ENCODE measurements around the gene ANXA6. TPM values are rescaled to one million over a fixed set of nuclear protein-coding genes. Genes with fewer than 3 reads are reported as not detected.

Gene ANXA6
- total and polyA plus RNA-seq, 9 of the 15 experiments (the other 6 are each of a cell fraction or from before 2014, with no cell fraction given), result 0.70 to 13.2 (median 8.3) TPM

DNA sequence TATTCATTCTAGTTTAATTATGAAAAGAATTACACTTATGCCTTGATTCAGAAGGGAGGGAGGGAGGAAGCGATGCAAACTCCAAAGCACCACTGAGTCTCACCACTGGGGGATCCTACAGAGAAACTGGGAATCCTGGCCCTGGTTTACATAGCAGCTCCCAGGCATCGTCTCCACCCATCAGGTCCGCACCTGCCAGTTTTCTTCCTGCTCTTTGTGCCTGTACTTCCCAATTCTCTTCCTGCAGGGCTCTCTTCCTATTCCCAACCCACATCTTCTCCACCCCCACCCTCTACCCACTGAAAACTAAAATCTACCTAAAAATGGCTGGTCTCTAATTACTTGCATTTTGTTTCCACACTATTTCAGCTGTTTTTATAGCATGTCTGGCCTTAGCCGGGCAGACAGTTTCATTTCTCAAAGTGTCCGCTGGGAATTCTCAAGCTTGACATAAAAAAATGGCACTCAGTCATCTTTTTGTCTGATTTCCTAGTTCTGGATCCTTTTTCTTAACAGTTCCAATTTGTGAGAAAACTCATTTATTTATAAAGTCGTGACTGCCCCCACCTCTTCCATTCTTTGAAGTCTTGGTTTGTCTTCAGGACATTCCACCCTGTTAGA is 75.2 kb downstream of the ANXA6 start:
- 0 out of 2 replicates have a peak, but pooled peaks cover 4% of the 10 kb centered on the region for H4K20me1 ChIP-seq (replicated peaks; ENCODE audit: control insufficient read depth, insufficient read depth, low read length)
- 64% methylated on average over 6 of the region's 6 CpGs for WGBS (ENCODE audit: insufficient coverage, low coverage, missing lambda C conversion rate)
- no peak overlapping the region for H3K27ac ChIP-seq (ENCODE audit: extremely low read depth, low read depth, low read length)
- CTCF ChIA-PET (ENCODE audit: low intra/inter-chr PET ratio), result no interaction called here
- H3K27me3 ChIP-seq (ENCODE audit: control insufficient read depth in 2 of 2, insufficient read depth in 2 of 2, low read length in 2 of 2), result no peaks in the 10 kb centered on the region
- BruUV-seq (replicated peaks), result no TSS peak
- in situ Hi-C loops (cut with MboI), result no loop called here
- H3K79me2 ChIP-seq (ENCODE audit: control insufficient read depth, insufficient read depth, low read length), result peaks cover 47% of the 10 kb centered on the region
- no peaks in the 10 kb centered on the region for H3K9me3 ChIP-seq (replicated peaks; ENCODE audit: control insufficient read depth, insufficient read depth, low read depth, low read length)
- DNase-seq (ENCODE audit: extremely low read depth in 1 of 4, low spot score in 3 of 4) (peak; percentile 42 to 66 (median 60)), ATAC-seq (peak; percentile 20; the same call in 2 of the 3 replicates), FAIRE-seq (peak; percentile 26)
- intact Hi-C loops (cut with micrococcal nuclease), result loop anchor here (10.0 kb wide), 1 partner anchor 598 kb away; no protein-coding TSS in a partner anchor
- peaks cover 14% of the 10 kb centered on the region; the same call in 2 of the 3 replicates for H3K36me3 ChIP-seq (ENCODE audit: control insufficient read depth, insufficient read depth, low read length)
- H2AFZ ChIP-seq (ENCODE audit: low read depth, low read length), result no peak overlapping the region
- POLR2A ChIA-PET, result interaction anchor here (0.7 to 2.5 kb wide), 7 partner anchors 8 to 42 kb away, joined by 3 to 14 read pairs (median 4); no protein-coding TSS in a partner anchor
- peak overlapping the region in 1 of 2 experiments; percentile 96; a peak in 1 of 4 replicates for H3K9ac ChIP-seq (ENCODE audit: insufficient read depth in 1 of 2, low read depth in 2 of 2, low read length in 2 of 2)
- no peaks in the 10 kb centered on the region for H3K9me1 ChIP-seq (ENCODE audit: control insufficient read depth, insufficient read depth, low read length)
- peak overlapping the region; percentile 93 for H3K4me2 ChIP-seq (ENCODE audit: insufficient read depth, low read length)
- peaks cover 19 to 21% of the 10 kb centered on the region in 2 experiments; a peak in 4 of 5 replicates for H3K4me1 ChIP-seq (replicated peaks in 1 of 2; ENCODE audit: control insufficient read depth in 2 of 2, insufficient read depth in 2 of 2, low read length in 2 of 2)
- TF ChIP-seq, protein P1, sequence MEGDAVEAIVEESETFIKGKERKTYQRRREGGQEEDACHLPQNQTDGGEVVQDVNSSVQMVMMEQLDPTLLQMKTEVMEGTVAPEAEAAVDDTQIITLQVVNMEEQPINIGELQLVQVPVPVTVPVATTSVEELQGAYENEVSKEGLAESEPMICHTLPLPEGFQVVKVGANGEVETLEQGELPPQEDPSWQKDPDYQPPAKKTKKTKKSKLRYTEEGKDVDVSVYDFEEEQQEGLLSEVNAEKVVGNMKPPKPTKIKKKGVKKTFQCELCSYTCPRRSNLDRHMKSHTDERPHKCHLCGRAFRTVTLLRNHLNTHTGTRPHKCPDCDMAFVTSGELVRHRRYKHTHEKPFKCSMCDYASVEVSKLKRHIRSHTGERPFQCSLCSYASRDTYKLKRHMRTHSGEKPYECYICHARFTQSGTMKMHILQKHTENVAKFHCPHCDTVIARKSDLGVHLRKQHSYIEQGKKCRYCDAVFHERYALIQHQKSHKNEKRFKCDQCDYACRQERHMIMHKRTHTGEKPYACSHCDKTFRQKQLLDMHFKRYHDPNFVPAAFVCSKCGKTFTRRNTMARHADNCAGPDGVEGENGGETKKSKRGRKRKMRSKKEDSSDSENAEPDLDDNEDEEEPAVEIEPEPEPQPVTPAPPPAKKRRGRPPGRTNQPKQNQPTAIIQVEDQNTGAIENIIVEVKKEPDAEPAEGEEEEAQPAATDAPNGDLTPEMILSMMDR (IDR thresholded peaks at IDR 0.05 in 2 of 3, conservative IDR thresholded peaks at IDR 0.05 in 1 of 3; ENCODE audit: insufficient read depth in 2 of 3, low read depth in 1 of 3, low read length in 3 of 3), result peak; percentile 27 to 48 (median 29); a peak in 4 of 6 replicates
- TF ChIP-seq, protein P2, sequence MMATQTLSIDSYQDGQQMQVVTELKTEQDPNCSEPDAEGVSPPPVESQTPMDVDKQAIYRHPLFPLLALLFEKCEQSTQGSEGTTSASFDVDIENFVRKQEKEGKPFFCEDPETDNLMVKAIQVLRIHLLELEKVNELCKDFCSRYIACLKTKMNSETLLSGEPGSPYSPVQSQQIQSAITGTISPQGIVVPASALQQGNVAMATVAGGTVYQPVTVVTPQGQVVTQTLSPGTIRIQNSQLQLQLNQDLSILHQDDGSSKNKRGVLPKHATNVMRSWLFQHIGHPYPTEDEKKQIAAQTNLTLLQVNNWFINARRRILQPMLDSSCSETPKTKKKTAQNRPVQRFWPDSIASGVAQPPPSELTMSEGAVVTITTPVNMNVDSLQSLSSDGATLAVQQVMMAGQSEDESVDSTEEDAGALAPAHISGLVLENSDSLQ (IDR thresholded peaks at IDR 0.05), result 0 out of 2 replicates have a peak, but pooled peaks have one; percentile 4
- 0 out of 2 replicates have a peak, but pooled peaks have one; percentile 43 for TF ChIP-seq GABPB1 (CRISPR knock-in tag; IDR thresholded peaks at IDR 0.05)
- TF ChIP-seq, protein P3, sequence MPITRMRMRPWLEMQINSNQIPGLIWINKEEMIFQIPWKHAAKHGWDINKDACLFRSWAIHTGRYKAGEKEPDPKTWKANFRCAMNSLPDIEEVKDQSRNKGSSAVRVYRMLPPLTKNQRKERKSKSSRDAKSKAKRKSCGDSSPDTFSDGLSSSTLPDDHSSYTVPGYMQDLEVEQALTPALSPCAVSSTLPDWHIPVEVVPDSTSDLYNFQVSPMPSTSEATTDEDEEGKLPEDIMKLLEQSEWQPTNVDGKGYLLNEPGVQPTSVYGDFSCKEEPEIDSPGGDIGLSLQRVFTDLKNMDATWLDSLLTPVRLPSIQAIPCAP (CRISPR knock-in tag; IDR thresholded peaks at IDR 0.05; ENCODE audit: borderline replicate concordance), result no peak
- TF ChIP-seq ARHGAP35 (IDR thresholded peaks at IDR 0.05; ENCODE audit: partially characterized antibody), result no peak
- no peak for TF ChIP-seq TOE1 (IDR thresholded peaks at IDR 0.05; ENCODE audit: borderline replicate concordance)
- no peak for TF ChIP-seq TOE1 (CRISPR knock-in tag; IDR thresholded peaks at IDR 0.05; ENCODE audit: borderline replicate concordance, low read depth)
- peak overlapping the region; percentile 92; the same call in 1 of the 2 replicates for H3K4me3 ChIP-seq
